GM23338 (cell line): Measurements from ENCODE around the gene FOXA1. TPM values are rescaled to one million over a fixed set of nuclear protein-coding genes. Genes with fewer than 3 reads are reported as not detected.
A peak's percentile ranks its signal among the peaks of the same experiment; 100 is the strongest.

Source experiments
- ATAC-seq: fragments of 200-7000 bp; cut with Tn5 transposase; 3 replicates; pipeline ENCODE4 v1.9.1; 2020
- DNase-seq: peaks from one replicate; pipeline ENCODE4 v3.0.0-alpha.2; 2015; ENCODE audit warnings: low spot score
- H2AFZ ChIP-seq: fragments of 200-600 bp; sonication (generic); 2 replicates; pipeline ENCODE4 v1.8.0; 2016; ENCODE audit warnings: antibody characterized with exemption, mild to moderate bottlenecking, moderate library complexity
- H3F3A ChIP-seq: fragments of 200-600 bp; sonication (generic); replicated peaks from 2 replicates; pipeline ENCODE4 v1.8.0; 2017; ENCODE audit warnings: antibody characterized with exemption, mixed run types, low read depth
- H3K27ac ChIP-seq: fragments of 200-600 bp; sonication (generic); 2 replicates; pipeline ENCODE4 v1.6.1; 2016; ENCODE audit warnings: low read depth
- H3K27me3 ChIP-seq: fragments of 200-600 bp; sonication (generic); 2 replicates; pipeline ENCODE4 v1.8.0; 2016; ENCODE audit warnings: mild to moderate bottlenecking, mixed run types, moderate library complexity; ENCODE audit not compliant: insufficient read depth
- H3K36me3 ChIP-seq: fragments of 200-600 bp; sonication (generic); 2 replicates; pipeline ENCODE4 v1.8.0; 2016; ENCODE audit warnings: mild to moderate bottlenecking; ENCODE audit not compliant: insufficient read depth
- H3K4me1 ChIP-seq: fragments of 200-600 bp; sonication (generic); 2 replicates; pipeline ENCODE4 v1.8.0; 2016; ENCODE audit warnings: mild to moderate bottlenecking, moderate library complexity; ENCODE audit not compliant: insufficient read depth
- H3K4me2 ChIP-seq: fragments of 200-600 bp; sonication (generic); 2 replicates; pipeline ENCODE4 v1.7.1; 2017; ENCODE audit warnings: mixed run types
- H3K4me3 ChIP-seq: fragments of 200-600 bp; sonication (generic); 2 replicates; pipeline ENCODE4 v1.6.1; 2016; ENCODE audit warnings: mixed run types
- H3K79me2 ChIP-seq: fragments of 200-600 bp; sonication (generic); replicated peaks from 2 replicates; pipeline ENCODE4 v1.8.0; 2017; ENCODE audit warnings: mild to moderate bottlenecking; ENCODE audit not compliant: insufficient read depth
- H3K9me2 ChIP-seq: fragments of 200-600 bp; sonication (generic); 2 replicates; pipeline ENCODE4 v1.8.0; 2017; ENCODE audit not compliant: insufficient read depth
- H4K20me1 ChIP-seq: fragments of 200-600 bp; sonication (generic); replicated peaks from 2 replicates; pipeline ENCODE4 v1.8.0; 2017; ENCODE audit warnings: mild to moderate bottlenecking; ENCODE audit not compliant: insufficient read depth
- H3K27ac Mint-ChIP-seq: 2 replicates; pipeline ENCODE4 v1.8.0; 2020; ENCODE audit warnings: inconsistent platforms, mild to moderate bottlenecking, moderate library complexity, mixed read lengths
- H3K27me3 Mint-ChIP-seq: 3 replicates; pipeline ENCODE4 v1.8.0; 2022; ENCODE audit warnings: low read depth, mild to moderate bottlenecking, moderate library complexity, mixed read lengths, inconsistent platforms; ENCODE audit not compliant: insufficient read depth, poor library complexity
- H3K36me3 Mint-ChIP-seq: 3 replicates; pipeline ENCODE4 v1.8.0; 2021; ENCODE audit warnings: low read depth, mild to moderate bottlenecking, inconsistent platforms, moderate library complexity, mixed read lengths
- H3K4me1 Mint-ChIP-seq: 3 replicates; pipeline ENCODE4 v1.8.0; 2020; ENCODE audit warnings: mild to moderate bottlenecking, inconsistent platforms, mixed read lengths
- H3K4me3 Mint-ChIP-seq: 3 replicates; pipeline ENCODE4 v1.8.0; 2021; ENCODE audit warnings: moderate library complexity, mild to moderate bottlenecking, inconsistent platforms, mixed read lengths
- H3K9me3 Mint-ChIP-seq: 3 replicates; pipeline ENCODE4 v1.8.0; 2020; ENCODE audit warnings: moderate library complexity, mild to moderate bottlenecking, inconsistent platforms, mixed read lengths
- EZH2 ChIP-seq: fragments of 200-600 bp; sonication (generic); IDR thresholded peaks from one replicate; pipeline ENCODE4 v1.8.0; 2017; ENCODE audit warnings: antibody characterized with exemption, mild to moderate bottlenecking, low read depth; ENCODE audit not compliant: unreplicated experiment
- EZH2phosphoT487 ChIP-seq: fragments of 200-600 bp; sonication (generic); IDR thresholded peaks from one replicate; pipeline ENCODE4 v1.8.1; 2018; ENCODE audit warnings: antibody characterized with exemption; ENCODE audit not compliant: unreplicated experiment
- NANOG ChIP-seq: IDR thresholded peaks from 2 replicates; pipeline ENCODE4 v1.6.1; 2016; ENCODE audit warnings: antibody characterized with exemption, borderline replicate concordance
- REST ChIP-seq: IDR thresholded peaks from one replicate; pipeline ENCODE4 v1.6.1; 2018; ENCODE audit warnings: antibody characterized with exemption; ENCODE audit not compliant: unreplicated experiment
- polyA plus RNA-seq: library from polyadenylated mRNA; unstranded; fragments of >200 nt; fragmentation: Nextera tagmentation; extraction: Ambion mirVana; gene quantifications from 2 replicates; pipeline ENCODE4 v1.2.1, GENCODE V29; 2016
- total RNA-seq: library from RNA; depleted of rRNA; stranded (reverse); fragments of >200 nt; shearing (Covaris generic); gene quantifications from 2 replicates; pipeline ENCODE4 v1.2.3, GENCODE V29; 2014

Gene FOXA1
- total and polyA plus RNA-seq, 2 experiments from 2014 or later = not detected

- no peaks in the 10 kb centered on the region for H3K36me3 Mint-ChIP-seq
- H3K27ac Mint-ChIP-seq = no peak overlapping the region
- DNase-seq = peak; percentile 51
These were observed 9.9 kb downstream of the FOXA1 start for GRCh38 chr14:37585101-37585511.

GRCh38 chr14:37584211-37585100 is 10.6 kb downstream of the FOXA1 start:
- no peak overlapping the region for H2AFZ ChIP-seq
- no peaks in the 10 kb centered on the region for H3K9me2 ChIP-seq
- H3K4me2 ChIP-seq = peak overlapping the region; percentile 93
- DNase-seq (peak; percentile 57), ATAC-seq (peak; percentile 37)
- H3K27ac Mint-ChIP-seq = no peak overlapping the region
- H4K20me1 ChIP-seq = peaks cover 12% of the 10 kb centered on the region
- H3K27ac ChIP-seq = no peak overlapping the region
- H3K27me3 ChIP-seq = peaks cover 100% of the 10 kb centered on the region
- H3K4me1 Mint-ChIP-seq = peaks cover 42% of the 10 kb centered on the region
- no peaks in the 10 kb centered on the region for H3K36me3 ChIP-seq
- H3K36me3 Mint-ChIP-seq = no peaks in the 10 kb centered on the region
- peak; percentile 75 for TF ChIP-seq EZH2
- no peak for TF ChIP-seq NANOG
- peak overlapping the region; percentile 62 for H3K4me3 Mint-ChIP-seq
- peak overlapping the region; percentile 52 for H3K4me3 ChIP-seq
- H3K9me3 Mint-ChIP-seq = no peaks in the 10 kb centered on the region
- peaks cover 6% of the 10 kb centered on the region for H3F3A ChIP-seq
- H3K79me2 ChIP-seq = no peaks in the 10 kb centered on the region
- H3K4me1 ChIP-seq = peaks cover 57% of the 10 kb centered on the region
- H3K27me3 Mint-ChIP-seq = peaks cover 89% of the 10 kb centered on the region

More at GRCh38 chr14:37585101-37585511, 9.9 kb downstream of the FOXA1 start:
- no peak overlapping the region for H2AFZ ChIP-seq
- Mint-ChIP-seq H3K4me3 (peak overlapping the region; percentile 62), H3K27me3 (peaks cover 92% of the 10 kb centered on the region), H3K4me1 (peaks cover 43% of the 10 kb centered on the region), H3K9me3 (no peaks in the 10 kb centered on the region)
- H3K4me3 ChIP-seq = peak overlapping the region; percentile 52
- H3K27me3 ChIP-seq = peaks cover 100% of the 10 kb centered on the region
- H3F3A ChIP-seq = peaks cover 6% of the 10 kb centered on the region
- TF ChIP-seq EZH2phosphoT487 (peak; percentile 75), REST (no peak), EZH2 (peak; percentile 94)
- peaks cover 18% of the 10 kb centered on the region for H4K20me1 ChIP-seq
- H3K27ac ChIP-seq = no peak overlapping the region
- peak; percentile 4; the same call in 2 of the 3 replicates for ATAC-seq
- no peaks in the 10 kb centered on the region for H3K36me3 ChIP-seq
- no peaks in the 10 kb centered on the region for H3K9me2 ChIP-seq
- no peaks in the 10 kb centered on the region for H3K79me2 ChIP-seq
- H3K4me2 ChIP-seq = peak overlapping the region; percentile 93
- peaks cover 62% of the 10 kb centered on the region for H3K4me1 ChIP-seq
